ENCODE measurements around the gene PTGIR. TPM values are rescaled to one million over a fixed set of nuclear protein-coding genes. Genes with fewer than 3 reads are reported as not detected.

Gene PTGIR
- polyA plus RNA-seq, 1 donor (not counting 4 experiments of a cell fraction or from before 2014, with no cell fraction given), result not detected

DNA sequence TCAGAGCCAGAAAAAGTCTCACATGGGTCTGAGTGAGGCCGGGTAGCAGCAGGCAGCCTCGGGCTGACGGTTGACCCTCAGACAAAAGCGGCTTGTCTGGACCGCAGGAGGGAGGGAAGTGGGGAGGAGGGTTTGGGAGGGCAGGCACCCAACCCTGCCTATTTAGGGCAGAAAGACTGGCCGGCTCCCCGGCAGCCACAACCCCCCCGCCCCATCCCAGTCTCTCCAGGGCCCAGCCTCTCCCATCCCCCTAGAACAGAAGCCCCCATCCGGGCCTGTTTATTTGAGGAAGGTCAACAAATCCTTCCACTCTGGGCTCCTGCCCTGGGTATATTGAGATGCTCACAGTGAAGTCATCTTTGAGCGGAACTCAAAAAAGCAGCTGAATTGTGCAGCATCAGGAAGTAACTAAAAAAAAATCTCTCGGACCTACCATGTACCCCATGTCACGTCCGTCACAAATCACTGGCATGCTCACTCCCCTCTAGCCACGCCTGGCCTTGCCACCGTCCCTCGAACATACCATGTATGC lies 29.8 kb upstream of the PTGIR start:
- FAIRE-seq (no peak), DNase-seq (ENCODE audit: low read depth, low spot score) (no peak)
- Histone ChIP-seq H3K4me2 (ENCODE audit: control insufficient read depth, extremely low read depth, insufficient read depth, low read depth, low read length) (no peak overlapping the region), H3K9ac (ENCODE audit: control insufficient read depth, extremely low read depth, insufficient read depth, low read length) (no peak overlapping the region), H3K79me2 (ENCODE audit: control insufficient read depth, insufficient read depth, low read length) (no peaks in the 10 kb centered on the region), H3K4me1 (ENCODE audit: control insufficient read depth, extremely low read depth, insufficient read depth, low read length) (peaks cover 1% of the 10 kb centered on the region), H4K20me1 (ENCODE audit: control insufficient read depth, extremely low read depth, insufficient read depth, low read length) (no peaks in the 10 kb centered on the region), H3K36me3 (ENCODE audit: control insufficient read depth in 2 of 2, extremely low read depth in 1 of 2, insufficient read depth in 2 of 2, low read length in 2 of 2) (no peaks in the 10 kb centered on the region), H3K9me3 (ENCODE audit: control insufficient read depth, low read depth, low read length) (no peaks in the 10 kb centered on the region), H2AFZ (ENCODE audit: control insufficient read depth, low read length) (no peak overlapping the region), H3K27ac (ENCODE audit: control insufficient read depth, insufficient read depth, low read length) (no peak overlapping the region), H3K27me3 (ENCODE audit: control insufficient read depth, extremely low read depth, insufficient read depth, low read length) (peaks cover 26% of the 10 kb centered on the region), H3K4me3 (ENCODE audit: control insufficient read depth in 2 of 3, extremely low read depth in 1 of 3, insufficient read depth in 2 of 3, low read depth in 1 of 3, low read length in 3 of 3) (no peak overlapping the region), H3K9me1 (ENCODE audit: control insufficient read depth, extremely low read depth, insufficient read depth, low read length) (no peaks in the 10 kb centered on the region)
- dilution Hi-C loops (cut with MboI; ENCODE audit: extremely low pct_ligation_motif_present, low sequenced_read_pairs), result no loop called here
- TF ChIP-seq, protein P1, sequence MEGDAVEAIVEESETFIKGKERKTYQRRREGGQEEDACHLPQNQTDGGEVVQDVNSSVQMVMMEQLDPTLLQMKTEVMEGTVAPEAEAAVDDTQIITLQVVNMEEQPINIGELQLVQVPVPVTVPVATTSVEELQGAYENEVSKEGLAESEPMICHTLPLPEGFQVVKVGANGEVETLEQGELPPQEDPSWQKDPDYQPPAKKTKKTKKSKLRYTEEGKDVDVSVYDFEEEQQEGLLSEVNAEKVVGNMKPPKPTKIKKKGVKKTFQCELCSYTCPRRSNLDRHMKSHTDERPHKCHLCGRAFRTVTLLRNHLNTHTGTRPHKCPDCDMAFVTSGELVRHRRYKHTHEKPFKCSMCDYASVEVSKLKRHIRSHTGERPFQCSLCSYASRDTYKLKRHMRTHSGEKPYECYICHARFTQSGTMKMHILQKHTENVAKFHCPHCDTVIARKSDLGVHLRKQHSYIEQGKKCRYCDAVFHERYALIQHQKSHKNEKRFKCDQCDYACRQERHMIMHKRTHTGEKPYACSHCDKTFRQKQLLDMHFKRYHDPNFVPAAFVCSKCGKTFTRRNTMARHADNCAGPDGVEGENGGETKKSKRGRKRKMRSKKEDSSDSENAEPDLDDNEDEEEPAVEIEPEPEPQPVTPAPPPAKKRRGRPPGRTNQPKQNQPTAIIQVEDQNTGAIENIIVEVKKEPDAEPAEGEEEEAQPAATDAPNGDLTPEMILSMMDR (optimal IDR thresholded peaks at IDR 0.05 in 1 of 3, IDR thresholded peaks at IDR 0.05 in 1 of 3, conservative IDR thresholded peaks at IDR 0.05 in 1 of 3; ENCODE audit: extremely low read depth in 1 of 3, insufficient read depth in 2 of 3, low read length in 3 of 3), result no peak
- no peak for TF ChIP-seq EZH2 (IDR thresholded peaks at IDR 0.05; ENCODE audit: low read length)

DNA sequence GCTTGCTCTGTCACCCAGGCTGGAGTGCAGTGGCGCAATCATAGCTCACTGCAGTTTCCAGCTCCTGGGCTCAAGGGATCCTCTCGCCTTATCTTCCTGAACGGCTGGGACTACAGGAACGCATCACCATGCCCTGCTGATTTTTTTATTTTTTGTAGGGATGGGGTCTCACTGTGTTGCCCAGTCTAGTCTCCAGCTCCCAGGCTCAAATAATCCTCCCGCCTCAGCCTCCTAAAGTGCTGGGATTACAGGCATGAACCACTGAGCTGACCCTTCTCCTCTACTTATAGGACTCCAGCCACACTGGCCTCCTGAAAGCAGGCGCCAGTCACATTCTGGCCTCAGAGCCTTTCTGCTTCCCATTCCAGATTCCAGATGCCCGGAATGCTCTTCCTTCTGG lies 25.6 kb upstream of the PTGIR start:
- no peaks in the 10 kb centered on the region for H3K36me3 ChIP-seq (ENCODE audit: control insufficient read depth in 2 of 2, extremely low read depth in 1 of 2, insufficient read depth in 2 of 2, low read length in 2 of 2)
- no peaks in the 10 kb centered on the region for H3K9me1 ChIP-seq (ENCODE audit: control insufficient read depth, extremely low read depth, insufficient read depth, low read length)
- peaks cover 9% of the 10 kb centered on the region for H3K9me3 ChIP-seq (ENCODE audit: control insufficient read depth, low read depth, low read length)
- no peak for TF ChIP-seq EZH2 (IDR thresholded peaks at IDR 0.05; ENCODE audit: low read length)
- TF ChIP-seq, protein P1 (optimal IDR thresholded peaks at IDR 0.05 in 1 of 3, IDR thresholded peaks at IDR 0.05 in 1 of 3, conservative IDR thresholded peaks at IDR 0.05 in 1 of 3; ENCODE audit: extremely low read depth in 1 of 3, insufficient read depth in 2 of 3, low read length in 3 of 3), result no peak
- no peak overlapping the region for H3K9ac ChIP-seq (ENCODE audit: control insufficient read depth, extremely low read depth, insufficient read depth, low read length)
- peaks cover 43% of the 10 kb centered on the region for H3K27me3 ChIP-seq (ENCODE audit: control insufficient read depth, extremely low read depth, insufficient read depth, low read length)
- FAIRE-seq (no peak), DNase-seq (ENCODE audit: low read depth, low spot score) (no peak)
- H3K27ac ChIP-seq (ENCODE audit: control insufficient read depth, insufficient read depth, low read length), result no peak overlapping the region
- dilution Hi-C loops (cut with MboI; ENCODE audit: extremely low pct_ligation_motif_present, low sequenced_read_pairs), result no loop called here
- no peaks in the 10 kb centered on the region for H3K79me2 ChIP-seq (ENCODE audit: control insufficient read depth, insufficient read depth, low read length)
- H3K4me2 ChIP-seq (ENCODE audit: control insufficient read depth, extremely low read depth, insufficient read depth, low read depth, low read length), result no peak overlapping the region
- no peak overlapping the region for H3K4me3 ChIP-seq (ENCODE audit: control insufficient read depth in 2 of 3, extremely low read depth in 1 of 3, insufficient read depth in 2 of 3, low read depth in 1 of 3, low read length in 3 of 3)
- no peaks in the 10 kb centered on the region for H3K4me1 ChIP-seq (ENCODE audit: control insufficient read depth, extremely low read depth, insufficient read depth, low read length)
- H4K20me1 ChIP-seq (ENCODE audit: control insufficient read depth, extremely low read depth, insufficient read depth, low read length), result no peaks in the 10 kb centered on the region
- no peak overlapping the region for H2AFZ ChIP-seq (ENCODE audit: control insufficient read depth, low read length)

Data from keratinocyte (primary cell).